T47D (cell line): ENCODE measurements around the gene DAG1.

Source experiments
- DNase-seq, 2 experiments: peaks; one replicate each; pipeline versions ENCODE4 v3.0.0 to v3.0.0-alpha.2; 2011 to 2012; ENCODE audit warnings: low read depth in 1 of 2, low spot score in 1 of 2
- JUND ChIP-seq: IDR thresholded peaks from 2 replicates; pipeline ENCODE4 v1.6.1; 2012; ENCODE audit warnings: low read depth
- in situ Hi-C: cut with HindIII; loops from 2 replicates; pipeline ENCODE4 v1.10.0; 2016; ENCODE audit warnings: low sequenced_read_pairs, low pct_unique_long_range_greater_than_20kb

The DAG1 gene

DNA sequence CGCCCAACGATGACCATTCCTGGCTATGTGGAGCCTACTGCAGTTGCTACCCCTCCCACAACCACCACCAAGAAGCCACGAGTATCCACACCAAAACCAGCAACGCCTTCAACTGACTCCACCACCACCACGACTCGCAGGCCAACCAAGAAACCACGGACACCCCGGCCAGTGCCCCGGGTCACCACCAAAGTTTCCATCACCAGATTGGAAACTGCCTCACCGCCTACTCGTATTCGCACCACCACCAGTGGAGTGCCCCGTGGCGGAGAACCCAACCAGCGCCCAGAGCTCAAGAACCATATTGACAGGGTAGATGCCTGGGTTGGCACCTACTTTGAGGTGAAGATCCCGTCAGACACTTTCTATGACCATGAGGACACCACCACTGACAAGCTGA, 61.6 kb downstream of the DAG1 start:
- DNase-seq, result no peak
- no peak for TF ChIP-seq JUND
- in situ Hi-C loops, result no loop called here

DNA sequence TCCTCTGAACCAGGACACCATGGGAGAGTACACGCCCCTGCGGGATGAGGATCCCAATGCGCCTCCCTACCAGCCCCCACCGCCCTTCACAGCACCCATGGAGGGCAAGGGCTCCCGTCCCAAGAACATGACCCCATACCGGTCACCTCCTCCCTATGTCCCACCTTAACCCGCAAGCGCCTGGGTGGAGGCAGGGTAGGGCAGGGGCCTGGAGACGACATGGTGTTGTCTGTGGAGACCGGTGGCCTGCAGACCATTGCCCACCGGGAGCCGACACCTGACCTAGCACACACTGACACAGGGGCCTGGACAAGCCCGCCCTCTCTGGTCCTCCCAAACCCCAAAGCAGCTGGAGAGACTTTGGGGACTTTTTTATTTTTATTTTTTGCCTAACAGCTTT, 63.0 kb downstream of the DAG1 start:
- no peak for DNase-seq
- TF ChIP-seq JUND, result no peak
- in situ Hi-C loops, result no loop called here

DNA sequence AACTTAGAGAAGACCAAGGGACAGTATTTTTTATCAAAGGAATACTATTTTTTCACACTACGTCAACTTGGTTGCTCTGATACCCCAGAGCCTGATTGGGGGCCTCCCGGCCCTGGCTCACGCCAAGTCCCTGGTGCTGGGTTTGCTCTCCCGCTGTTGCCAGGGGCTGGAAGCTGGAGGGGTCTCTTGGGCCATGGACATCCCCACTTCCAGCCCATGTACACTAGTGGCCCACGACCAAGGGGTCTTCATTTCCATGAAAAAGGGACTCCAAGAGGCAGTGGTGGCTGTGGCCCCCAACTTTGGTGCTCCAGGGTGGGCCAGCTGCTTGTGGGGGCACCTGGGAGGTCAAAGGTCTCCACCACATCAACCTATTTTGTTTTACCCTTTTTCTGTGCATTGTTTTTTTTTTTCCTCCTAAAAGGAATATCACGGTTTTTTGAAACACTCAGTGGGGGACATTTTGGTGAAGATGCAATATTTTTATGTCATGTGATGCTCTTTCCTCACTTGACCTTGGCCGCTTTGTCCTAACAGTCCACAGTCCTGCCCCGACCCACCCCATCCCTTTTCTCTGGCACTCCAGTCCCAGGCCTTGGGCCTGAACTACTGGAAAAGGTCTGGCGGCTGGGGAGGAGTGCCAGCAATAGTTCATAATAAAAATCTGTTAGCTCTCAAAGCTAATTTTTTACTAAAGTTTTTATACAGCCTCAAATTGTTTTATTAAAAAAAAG, 63.9 kb downstream of the DAG1 start:
- no peak for TF ChIP-seq JUND
- DNase-seq, result no peak
- in situ Hi-C loops, result no loop called here

DNA sequence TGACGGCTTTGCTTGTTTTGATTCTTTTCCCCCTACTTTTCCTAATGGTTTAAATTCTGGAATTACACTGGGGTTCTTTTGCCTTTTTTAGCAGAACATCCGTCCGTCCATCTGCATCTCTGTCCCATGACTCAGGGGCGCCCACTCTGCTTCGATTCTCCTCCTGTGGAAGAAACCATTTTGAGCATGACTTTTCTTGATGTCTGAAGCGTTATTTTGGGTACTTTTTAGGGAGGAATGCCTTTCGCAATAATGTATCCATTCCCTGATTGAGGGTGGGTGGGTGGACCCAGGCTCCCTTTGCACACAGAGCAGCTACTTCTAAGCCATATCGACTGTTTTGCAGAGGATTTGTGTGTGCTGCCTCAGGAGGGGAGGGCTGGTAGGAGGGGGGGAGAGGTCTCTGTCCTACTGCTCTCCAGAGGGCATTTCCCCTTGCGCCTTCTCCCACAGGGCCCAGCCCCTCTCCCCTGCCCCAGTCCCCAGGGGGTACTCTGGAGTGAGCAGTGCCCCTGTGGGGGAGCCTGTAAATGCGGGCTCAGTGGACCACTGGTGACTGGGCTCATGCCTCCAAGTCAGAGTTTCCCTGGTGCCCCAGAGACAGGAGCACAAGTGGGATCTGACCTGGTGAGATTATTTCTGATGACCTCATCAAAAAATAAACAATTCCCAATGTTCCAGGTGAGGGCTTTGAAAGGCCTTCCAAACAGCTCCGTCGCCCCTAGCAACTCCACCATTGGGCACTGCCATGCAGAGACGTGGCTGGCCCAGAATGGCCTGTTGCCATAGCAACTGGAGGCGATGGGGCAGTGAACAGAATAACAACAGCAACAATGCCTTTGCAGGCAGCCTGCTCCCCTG, 64.7 kb downstream of the DAG1 start:
- in situ Hi-C loops, result no loop called here
- no peak for TF ChIP-seq JUND
- DNase-seq, result no peak

DNA sequence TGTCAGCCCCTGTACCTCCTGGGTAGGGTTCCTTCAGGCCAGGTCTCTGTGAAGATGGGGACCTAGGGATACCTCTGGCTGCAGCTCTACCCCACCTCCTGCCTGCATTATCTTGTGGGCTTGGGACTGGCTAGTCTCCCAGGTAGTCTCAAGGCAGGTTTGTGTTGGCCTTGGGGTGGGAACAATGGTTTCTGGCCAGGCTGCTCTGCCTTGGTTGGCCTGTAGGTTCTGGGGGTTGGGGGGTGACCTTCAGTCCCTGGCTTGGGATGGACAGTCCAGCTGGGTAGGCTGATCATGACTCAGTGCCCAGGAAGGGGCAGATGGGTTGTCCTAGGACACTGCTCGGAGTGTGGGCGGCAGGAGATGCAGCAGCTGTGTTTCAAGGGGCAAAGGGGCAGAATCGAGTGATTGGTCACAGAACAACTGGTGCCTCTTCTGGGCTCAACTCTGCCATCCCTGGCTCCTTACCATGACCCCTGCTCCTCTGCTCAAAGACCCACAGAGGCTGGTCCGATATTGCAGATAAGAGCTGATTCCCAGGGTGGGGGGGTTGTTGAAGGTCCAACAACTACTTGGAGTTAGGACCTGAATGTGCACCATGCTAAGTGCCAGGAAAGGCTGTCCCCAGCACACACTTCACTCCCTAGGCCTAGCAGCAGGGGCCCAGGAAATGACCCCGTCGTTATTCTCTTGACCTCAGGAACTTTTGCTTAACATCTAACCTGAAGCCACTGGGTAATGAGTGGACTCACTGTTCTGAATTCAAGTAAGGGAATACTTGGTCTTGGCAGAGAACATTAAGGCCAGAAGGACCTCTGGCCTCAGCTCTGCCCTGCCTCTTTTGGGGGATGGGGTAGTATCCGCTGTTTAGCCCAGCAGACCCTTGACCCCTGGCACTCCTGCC, 66.2 kb downstream of the DAG1 start:
- DNase-seq, result no peak
- in situ Hi-C loops, result no loop called here
- TF ChIP-seq JUND, result no peak

DNA sequence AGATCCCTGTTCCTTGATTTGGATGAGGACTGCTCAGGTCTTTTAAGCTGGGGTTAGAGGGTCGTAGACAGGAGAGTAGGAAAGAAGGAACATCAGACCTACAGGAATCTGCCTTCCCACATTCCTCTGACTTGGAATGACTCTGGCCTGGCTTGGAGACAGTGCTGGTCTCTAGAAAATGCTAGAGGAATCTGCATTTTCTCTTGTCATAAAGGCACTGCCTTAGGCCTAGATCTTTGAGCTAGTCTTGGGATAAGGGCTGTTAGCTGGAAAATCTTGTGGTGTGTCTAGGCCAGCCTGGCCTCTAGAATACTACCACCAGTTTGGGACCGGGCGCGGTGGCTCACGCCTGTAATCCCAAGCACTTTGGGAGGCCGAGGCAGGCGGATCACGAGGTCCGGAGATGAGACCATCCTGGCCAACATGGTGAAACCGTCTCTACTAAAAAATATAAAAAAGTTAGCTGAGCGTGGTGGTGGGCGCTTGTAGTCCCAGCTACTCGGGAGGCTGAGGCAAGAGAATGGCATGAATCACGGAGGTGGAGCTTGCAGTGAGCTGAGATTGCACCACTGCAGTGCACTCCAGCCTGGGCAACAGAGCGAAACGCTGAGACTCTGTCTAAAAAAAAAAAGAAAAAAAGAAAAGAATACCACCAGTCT, 66.9 kb downstream of the DAG1 start:
- in situ Hi-C loops, result no loop called here
- no peak for TF ChIP-seq JUND
- DNase-seq, result no peak

DNA sequence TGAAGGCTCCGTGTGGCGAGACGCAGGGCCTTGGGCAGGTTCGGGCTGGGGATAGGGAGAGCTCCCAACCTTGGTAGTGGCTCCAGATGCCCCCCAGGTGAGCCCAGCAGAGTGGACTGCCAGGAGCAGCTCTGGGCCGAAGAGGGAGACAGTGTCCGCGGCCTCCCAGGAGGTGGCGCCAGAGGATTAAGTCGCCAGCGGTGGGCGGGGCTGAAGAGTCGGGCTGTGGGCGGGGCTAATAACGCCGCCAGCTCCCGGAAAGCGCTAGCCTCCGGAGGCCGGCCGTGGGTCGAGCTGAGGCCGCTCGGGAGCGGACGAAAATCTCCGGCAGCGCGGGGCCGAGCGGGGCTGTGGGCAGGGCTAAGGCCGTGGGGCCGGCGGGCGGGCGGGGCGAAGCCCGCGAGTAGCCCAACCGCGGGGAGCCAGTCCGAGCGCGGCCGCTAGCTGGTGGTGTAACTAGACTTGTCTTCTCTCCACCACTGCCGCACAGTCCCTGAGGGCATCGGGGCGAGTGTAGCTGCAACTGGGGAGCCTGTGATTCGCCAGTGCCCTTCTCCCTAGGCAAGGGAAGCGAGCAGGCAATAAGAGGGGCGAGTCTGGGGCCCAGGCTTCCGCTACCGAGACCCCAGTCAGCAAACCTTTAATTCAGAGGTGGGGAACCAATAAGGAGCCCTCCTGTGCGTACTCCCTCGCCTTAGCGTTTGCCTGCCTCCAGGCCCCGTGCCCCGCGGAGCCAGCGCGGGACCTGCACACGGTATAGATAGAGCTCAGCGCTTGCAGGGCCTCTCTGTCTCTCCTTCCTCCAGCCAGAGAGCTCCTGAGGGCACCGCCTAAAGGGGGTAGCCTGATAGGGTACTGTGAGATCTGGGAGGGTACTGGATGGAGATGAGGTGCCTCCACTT, 69.8 kb downstream of the DAG1 start:
- in situ Hi-C loops, result no loop called here
- peak; percentile 76 to 95 for DNase-seq
- TF ChIP-seq JUND, result no peak

DNA sequence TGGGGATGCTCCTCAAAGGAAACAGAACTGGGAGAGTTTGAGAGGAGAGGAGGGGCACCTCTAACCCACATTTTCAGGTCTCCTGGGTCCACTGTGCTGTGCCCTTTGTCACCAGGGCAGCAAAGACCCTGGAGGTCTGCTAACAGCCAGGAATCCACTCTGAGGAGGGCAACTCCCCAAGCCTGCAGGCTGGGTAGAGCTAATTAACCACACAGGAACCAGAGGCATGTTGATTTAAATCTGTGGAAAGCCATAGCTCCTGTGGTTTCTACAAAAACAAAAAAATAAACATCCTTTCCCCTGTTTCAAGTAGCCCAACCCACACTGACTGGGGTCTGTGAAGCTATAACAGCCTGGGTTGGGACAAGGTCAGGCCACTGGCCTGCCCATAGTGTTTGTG, 82.0 kb downstream of the DAG1 start:
- no peak for DNase-seq
- TF ChIP-seq JUND, result no peak
- in situ Hi-C loops, result no loop called here

DNA sequence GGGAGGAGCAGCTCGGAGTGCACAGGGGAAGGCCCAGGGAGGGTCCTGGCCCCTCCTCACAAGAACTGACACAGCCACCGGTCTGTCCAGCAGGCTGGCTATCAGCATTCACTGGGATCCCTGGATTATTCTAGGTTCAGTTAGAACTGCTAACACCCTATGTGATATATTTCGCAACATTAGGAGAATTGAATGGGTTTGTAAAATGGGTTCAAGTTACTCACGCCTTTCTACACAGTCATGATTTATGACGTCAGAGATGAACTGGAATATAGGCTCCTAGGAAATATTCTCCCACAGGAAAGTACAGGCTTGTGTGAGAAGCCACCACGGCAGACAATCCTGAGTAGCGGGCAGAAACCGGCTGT, 83.2 kb downstream of the DAG1 start:
- TF ChIP-seq JUND, result no peak
- DNase-seq, result no peak
- in situ Hi-C loops, result no loop called here

DNA sequence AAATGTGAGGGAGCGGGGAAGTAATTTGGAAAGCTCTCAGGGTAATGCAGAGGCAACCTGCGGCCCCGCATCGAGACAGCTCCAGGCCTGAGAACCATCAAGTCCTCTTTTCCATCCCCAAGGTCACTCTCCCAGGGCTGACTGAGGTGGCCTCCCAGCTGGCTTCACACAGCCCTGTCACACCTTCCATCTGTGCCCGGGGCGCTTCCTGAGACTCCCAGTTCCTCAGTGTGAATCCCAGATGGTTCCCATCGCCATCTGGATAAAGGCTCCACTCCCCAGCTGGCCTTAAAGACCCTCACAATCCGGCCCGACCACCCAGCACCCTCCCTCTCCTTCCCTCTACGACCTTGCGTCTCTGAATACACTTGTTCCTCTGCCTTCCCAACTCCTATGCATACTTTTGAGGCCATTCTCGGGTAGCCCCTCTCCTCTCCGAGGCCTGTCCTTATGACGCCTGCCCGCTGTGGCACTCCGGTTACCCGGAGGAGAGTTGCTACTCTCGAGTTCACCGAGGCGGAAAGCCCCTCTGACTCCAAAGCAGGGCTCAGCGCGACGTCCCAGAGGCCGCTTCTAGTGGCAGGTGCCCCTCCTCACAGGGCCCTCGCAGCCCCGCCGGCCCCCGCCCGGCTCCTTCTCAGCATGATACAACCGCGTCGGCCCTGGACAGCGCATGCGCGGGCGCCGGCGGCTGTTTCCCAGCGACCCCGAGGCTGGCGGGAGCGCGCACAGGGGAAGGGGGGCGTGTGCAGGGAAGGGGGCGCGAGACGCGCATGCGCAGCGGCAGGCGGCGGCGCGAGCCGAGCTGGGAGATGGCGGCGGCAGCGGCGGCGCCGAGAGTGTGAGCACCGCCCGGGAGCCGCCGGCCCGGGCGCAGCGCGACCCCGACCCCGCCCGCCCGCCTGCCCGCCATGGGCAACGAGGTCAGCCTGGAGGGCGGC, 83.9 kb downstream of the DAG1 start, which contains the start of gene BSN:
BSN (plus strand) TSS at position 786 of the 941 bp plus-strand sequence; CDS start at position 912, 126 bp downstream.
- no peak for TF ChIP-seq JUND
- in situ Hi-C loops, result no loop called here
- DNase-seq, result peak; percentile 68 to 70
